Measurements from ENCODE around the gene CDX1.

- no peak for TF ChIP-seq FOXM1 (IDR thresholded peaks at IDR 0.05; ENCODE audit: borderline replicate concordance)
- TF ChIP-seq ZNF384 (IDR thresholded peaks at IDR 0.05): no peak
- no peak for TF ChIP-seq BHLHE40 (IDR thresholded peaks at IDR 0.05; ENCODE audit: borderline replicate concordance)
- no peak for TF ChIP-seq PKNOX1 (IDR thresholded peaks at IDR 0.05)
- TF ChIP-seq FOXK2 (IDR thresholded peaks at IDR 0.05): no peak
- no peak for TF ChIP-seq SUZ12 (IDR thresholded peaks at IDR 0.05)
- TF ChIP-seq SP1 (IDR thresholded peaks at IDR 0.05): no peak
- TF ChIP-seq FOXA1 (IDR thresholded peaks at IDR 0.05): no peak
- TF ChIP-seq ELF4 (IDR thresholded peaks at IDR 0.05): no peak
- no peak for TF ChIP-seq TARDBP (IDR thresholded peaks at IDR 0.05)
- TF ChIP-seq L3MBTL2 (conservative IDR thresholded peaks at IDR 0.05): no peak
- no peak for TF ChIP-seq HDGF (IDR thresholded peaks at IDR 0.05; ENCODE audit: borderline replicate concordance)
- no peak for TF ChIP-seq ARNT (IDR thresholded peaks at IDR 0.05)
- TF ChIP-seq NFRKB (IDR thresholded peaks at IDR 0.05): no peak
Observed at GRCh38 chr5:150135557-150136304, 30.8 kb upstream of the CDX1 start.
